IMR-90 (cell line): ENCODE measurements around the gene TSPYL1. TPM values are rescaled to one million over a fixed set of nuclear protein-coding genes. Genes with fewer than 3 reads are reported as not detected.
A peak's percentile ranks its signal among the peaks of the same experiment; 100 is the strongest.

Source experiments
- ATAC-seq: fragments of 200-7000 bp; cut with Tn5 transposase; 2 replicates; pipeline ENCODE4 v1.9.1; 2020; ENCODE audit warnings: low read depth, mild to moderate bottlenecking, moderate library complexity
- BruUV-seq: library from RNA; stranded (reverse); fragments of 400-500 nt; replicated peaks from 2 replicates; lab custom pipeline; 2021; lab: Mats Ljungman, UMichigan
- CTCF ChIA-PET: fragments of 300-600 bp; formaldehyde crosslinking; extraction: SDS; loops from one replicate; lab custom pipeline; 2021; ENCODE audit warnings: antibody characterized with exemption; lab: Yijun Ruan, JAX
- POLR2A ChIA-PET: fragments of 300-600 bp; sonication (Branson Sonifier 250); formaldehyde crosslinking; loops from one replicate; lab custom pipeline; 2022; ENCODE audit warnings: antibody characterized with exemption; ENCODE audit not compliant: unreplicated experiment; lab: Charles Lee
- DNase-seq: peaks from one replicate; pipeline ENCODE4 v3.0.0; 2013
- H2AFZ ChIP-seq: replicated peaks from 2 replicates; pipeline ENCODE3; 2013; ENCODE audit warnings: low read length, mild to moderate bottlenecking; ENCODE audit not compliant: poor library complexity
- H2AK5ac ChIP-seq: 2 replicates; pipeline ENCODE4 v1.6.1; 2013; ENCODE audit warnings: low read depth, low read length, inconsistent platforms
- H2AK9ac ChIP-seq: replicated peaks from 2 replicates; pipeline ENCODE3; 2013; ENCODE audit warnings: mild to moderate bottlenecking, low read depth, low read length, moderate library complexity; ENCODE audit not compliant: poor library complexity
- H2BK120ac ChIP-seq: 2 replicates; pipeline ENCODE4 v1.6.1; 2013; ENCODE audit warnings: low read depth, low read length, inconsistent platforms
- H2BK15ac ChIP-seq: 3 replicates; pipeline ENCODE4 v1.6.1; 2013; ENCODE audit warnings: low read depth, low read length, inconsistent platforms
- H2BK20ac ChIP-seq: 2 replicates; pipeline ENCODE4 v1.6.1; 2013; ENCODE audit warnings: low read depth, mild to moderate bottlenecking, inconsistent platforms, low read length, moderate library complexity
- H2BK5ac ChIP-seq: 2 replicates; pipeline ENCODE4 v1.6.1; 2013; ENCODE audit warnings: mild to moderate bottlenecking, low read depth, low read length, inconsistent platforms; ENCODE audit not compliant: poor library complexity, severe bottlenecking
- H3K14ac ChIP-seq: replicated peaks from 2 replicates; pipeline ENCODE4 v1.6.1; 2013; ENCODE audit warnings: low read depth, low read length, inconsistent platforms
- H3K18ac ChIP-seq: 2 replicates; pipeline ENCODE4 v1.6.1; 2013; ENCODE audit warnings: low read depth, low read length, control low read depth
- H3K23ac ChIP-seq: 2 replicates; pipeline ENCODE4 v1.6.1; 2013; ENCODE audit warnings: low read depth, low read length, inconsistent platforms
- H3K27ac ChIP-seq: 2 replicates; pipeline ENCODE4 v1.5.1; 2013; ENCODE audit warnings: mild to moderate bottlenecking, control low read depth, low read length; ENCODE audit not compliant: insufficient read depth
- H3K27me3 ChIP-seq: 2 replicates; pipeline ENCODE4 v1.6.1; 2013; ENCODE audit warnings: low read length; ENCODE audit not compliant: control insufficient read depth, insufficient read depth
- H3K36me3 ChIP-seq: 2 replicates; pipeline ENCODE4 v1.6.1; 2013; ENCODE audit warnings: low read length, mixed read lengths; ENCODE audit not compliant: control insufficient read depth, insufficient read depth
- H3K4ac ChIP-seq: 2 replicates; pipeline ENCODE4 v1.6.1; 2013; ENCODE audit warnings: low read depth, low read length, inconsistent platforms
- H3K4me1 ChIP-seq: 2 replicates; pipeline ENCODE4 v1.6.1; 2013; ENCODE audit warnings: low read length, mixed read lengths; ENCODE audit not compliant: control insufficient read depth, insufficient read depth
- H3K4me2 ChIP-seq: 2 replicates; pipeline ENCODE4 v1.6.1; 2013; ENCODE audit warnings: low read depth, mild to moderate bottlenecking, control low read depth, low read length, moderate library complexity
- H3K4me3 ChIP-seq: 2 replicates; pipeline ENCODE4 v1.5.1; 2013; ENCODE audit warnings: low read depth, mild to moderate bottlenecking, control low read depth, low read length, moderate library complexity; ENCODE audit not compliant: insufficient read depth
- H3K56ac ChIP-seq: 2 replicates; pipeline ENCODE4 v1.6.1; 2013; ENCODE audit warnings: low read length, inconsistent platforms; ENCODE audit not compliant: insufficient read depth; ENCODE audit errors: extremely low read depth
- H3K79me1 ChIP-seq, 2 experiments: 2 replicates each; pipeline ENCODE4 v1.6.1; 2013; ENCODE audit warnings: low read length in 2 of 2, inconsistent platforms in 1 of 2, low read depth in 1 of 2
- H3K9ac ChIP-seq: 2 replicates; pipeline ENCODE4 v1.6.1; 2013; ENCODE audit warnings: low read depth, low read length, control low read depth
- H3K9me1 ChIP-seq: 2 replicates; pipeline ENCODE4 v1.6.1; 2013; ENCODE audit warnings: low read length, inconsistent platforms; ENCODE audit not compliant: insufficient read depth
- H3K9me3 ChIP-seq: 2 replicates; pipeline ENCODE4 v1.6.1; 2013; ENCODE audit warnings: low read length; ENCODE audit not compliant: control insufficient read depth, insufficient read depth
- H4K20me1 ChIP-seq: 2 replicates; pipeline ENCODE4 v1.6.1; 2013; ENCODE audit warnings: low read length, inconsistent platforms; ENCODE audit not compliant: insufficient read depth
- H4K5ac ChIP-seq: 2 replicates; pipeline ENCODE4 v1.6.1; 2013; ENCODE audit warnings: mild to moderate bottlenecking, low read depth, low read length, control low read depth
- H4K8ac ChIP-seq, 2 experiments: 2 replicates each; pipeline ENCODE4 v1.6.1; 2013; ENCODE audit warnings: low read depth in 2 of 2, low read length in 2 of 2, control low read depth in 1 of 2, inconsistent platforms in 1 of 2
- H4K91ac ChIP-seq: 2 replicates; pipeline ENCODE4 v1.6.1; 2013; ENCODE audit warnings: low read depth, low read length, inconsistent platforms; ENCODE audit not compliant: insufficient read depth
- BHLHE40 ChIP-seq: fragments of 150-350 bp; IDR thresholded peaks from 2 replicates; pipeline ENCODE4 v1.6.1; 2016; ENCODE audit warnings: mild to moderate bottlenecking, low read depth, low read length
- FOS ChIP-seq: fragments of 150-350 bp; IDR thresholded peaks from 2 replicates; pipeline ENCODE4 v1.6.1; 2016; ENCODE audit warnings: low read depth, low read length
- MAZ ChIP-seq: IDR thresholded peaks from 2 replicates; pipeline ENCODE4 v1.6.1; 2012; ENCODE audit warnings: low read depth, mild to moderate bottlenecking, low read length, improper control_type of control experiment, moderate library complexity, borderline replicate concordance
- RCOR1 ChIP-seq: IDR thresholded peaks from 2 replicates; pipeline ENCODE4 v1.6.1; 2012; ENCODE audit warnings: mild to moderate bottlenecking, low read length, improper control_type of control experiment; ENCODE audit not compliant: insufficient replicate concordance
- RFX5 ChIP-seq: IDR thresholded peaks from 2 replicates; pipeline ENCODE4 v1.8.0; 2012; ENCODE audit warnings: low read depth, mild to moderate bottlenecking, low read length, moderate library complexity
- USF2 ChIP-seq: fragments of 150-350 bp; IDR thresholded peaks from 2 replicates; pipeline ENCODE4 v1.6.1; 2017; ENCODE audit warnings: mild to moderate bottlenecking, antibody characterized with exemption, low read length, low read depth
- WGBS, 2 experiments: methylation state at CpG; one replicate each; pipeline versions ENCODE4 v1.1.5 to v1.1.7; 2013; ENCODE audit warnings: missing lambda C conversion rate in 2 of 2; ENCODE audit not compliant: insufficient read length in 1 of 2; ENCODE audit errors: extremely low coverage in 2 of 2; 5-methylcytosine and 5-hydroxymethylcytosine counted together
- dilution Hi-C: fragments of 300-500 bp; cut with HindIII; formaldehyde crosslinking; loops from one replicate; pipeline ENCODE4 v1.14.3; 2018; ENCODE audit warnings: low sequenced_read_pairs; ENCODE audit not compliant: unreplicated experiment
- in situ Hi-C: fragments of 300-500 bp; cut with MboI; formaldehyde crosslinking; loops from 3 replicates; pipeline ENCODE4 v1.14.3; 2019; ENCODE audit warnings: low sequenced_read_pairs, inconsistent platforms, mixed read lengths
- intact Hi-C: fragments of 100-400 bp; cut with micrococcal nuclease; formaldehyde crosslinking; loops from 2 replicates; pipeline ENCODE4 v1.10.0; 2022
- polyA plus RNA-seq, 3 experiments: library from polyadenylated mRNA; depleted of rRNA; stranded (reverse); fragments of >200 nt; gene quantifications; 2 replicates each; pipeline ENCODE4 v1.2.3, GENCODE V29; 2012; ENCODE audit warnings: low replicate concordance in 1 of 3
- total RNA-seq: library from RNA; depleted of rRNA; stranded (reverse); fragments of >200 nt; gene quantifications from 2 replicates; pipeline ENCODE4 v1.2.3, GENCODE V29; 2012

Gene TSPYL1
- total and polyA plus RNA-seq, 2 of the 4 experiments (the other 2 are of a cell fraction): 32.4 to 111 TPM

GRCh38 chr6:116327803-116328527 lies 48.2 kb upstream of the TSPYL1 start (continued):
- TF ChIP-seq MAZ: no peak

- H3K4me3 ChIP-seq: no peak overlapping the region
- H3K23ac ChIP-seq: no peak overlapping the region
- H3K4me2 ChIP-seq: no peak overlapping the region
- no peak overlapping the region for H4K8ac ChIP-seq
- H2BK5ac ChIP-seq: no peak overlapping the region
- no peak overlapping the region for H3K9ac ChIP-seq
- no peak for ATAC-seq
- no peak overlapping the region for H2BK120ac ChIP-seq
- H2BK15ac ChIP-seq: no peak overlapping the region
- no peaks in the 10 kb centered on the region; a peak in 2 of 4 replicates for H3K79me1 ChIP-seq
- DNase-seq: no peak
- dilution Hi-C loops (no loop called here), intact Hi-C loops (no loop called here), in situ Hi-C loops (no loop called here)
- no peak overlapping the region for H3K56ac ChIP-seq
- no peak overlapping the region for H2AFZ ChIP-seq
- H3K4me1 ChIP-seq: peaks cover 1% of the 10 kb centered on the region; the same call in 1 of the 2 replicates
- H3K9me3 ChIP-seq: no peaks in the 10 kb centered on the region
- BruUV-seq: no TSS peak
- H2AK5ac ChIP-seq: no peak overlapping the region
- WGBS, 2 experiments: no CpG with 5 or more reads among the region's 4 CpGs
- no peak overlapping the region for H3K14ac ChIP-seq
- 0 out of 2 replicates have a peak overlapping the region, but pooled peaks have one; percentile 21 for H3K18ac ChIP-seq
- ChIA-PET POLR2A (no interaction called here), CTCF (interaction anchor here (0.8 to 1.7 kb wide), 2 partner anchors 10 to 39 kb away, joined by 3 to 4 read pairs; no protein-coding TSS in a partner anchor)
- H2BK20ac ChIP-seq: no peak overlapping the region
- no peaks in the 10 kb centered on the region for H3K9me1 ChIP-seq
- TF ChIP-seq BHLHE40: no peak
- no peak for TF ChIP-seq RFX5
- TF ChIP-seq FOS: no peak
- TF ChIP-seq USF2: no peak
- no peak for TF ChIP-seq RCOR1
- no peaks in the 10 kb centered on the region for H4K20me1 ChIP-seq
- H2AK9ac ChIP-seq: no peak overlapping the region
- no peaks in the 10 kb centered on the region for H3K36me3 ChIP-seq
- no peak overlapping the region for H3K27ac ChIP-seq
- no peak overlapping the region for H4K91ac ChIP-seq
- H4K5ac ChIP-seq: no peak overlapping the region; the same call in 1 of the 2 replicates
- no peak overlapping the region for H3K4ac ChIP-seq
- H3K27me3 ChIP-seq: no peaks in the 10 kb centered on the region
These were observed 47.3 kb upstream of the TSPYL1 start for GRCh38 chr6:116326996-116327395.
